Testis (tissue), 3 donors: ENCODE measurements around the gene RTL10. TPM values are rescaled to one million over a fixed set of nuclear protein-coding genes. Genes with fewer than 3 reads are reported as not detected.

Experiments
- DNase-seq: peaks from one replicate; pipeline ENCODE4 v3.0.0-alpha.2; 2019
- H3K27ac ChIP-seq, 2 donors: fragments of 200-600 bp; sonication (generic); one replicate each; pipeline ENCODE4 v1.5.1; 2019
- H3K27me3 ChIP-seq: fragments of 200-600 bp; sonication (generic); one replicate; pipeline ENCODE4 v1.5.1; 2019
- H3K36me3 ChIP-seq: fragments of 200-600 bp; sonication (generic); one replicate; pipeline ENCODE4 v1.5.1; 2017; ENCODE audit warnings: low read depth; ENCODE audit errors: missing control alignments
- H3K4me1 ChIP-seq: fragments of 200-600 bp; sonication (generic); one replicate; pipeline ENCODE4 v1.5.1; 2019
- H3K4me3 ChIP-seq, 2 donors: fragments of 200-600 bp; sonication (generic); one replicate each; pipeline ENCODE4 v1.5.1; 2017 to 2019
- H3K9me3 ChIP-seq: fragments of 200-600 bp; sonication (generic); one replicate; pipeline ENCODE4 v1.5.1; 2017
- POLR2A ChIP-seq: fragments of 450-650 bp; IDR thresholded peaks from one replicate; pipeline ENCODE4 v1.6.1; 2017; ENCODE audit warnings: antibody characterized with exemption, mild to moderate bottlenecking, moderate library complexity
- WGBS, 2 donors: methylation state at CpG; one replicate each; pipeline ENCODE4 v1.1.5; 2018; 5-methylcytosine and 5-hydroxymethylcytosine counted together
- intact Hi-C: fragments of 100-400 bp; cut with DNase I; formaldehyde crosslinking; loops from one replicate; pipeline ENCODE4 v1.15.1; 2023; ENCODE audit warnings: low total_unique reads
- polyA plus RNA-seq: library from polyadenylated mRNA; stranded (reverse); fragments of 350-450 nt; fragmentation: Illumina TruSeq; extraction: RNeasy Lipid Tissue Mini Kit (QIAGEN cat#74804); gene quantifications from one replicate; pipeline ENCODE4 v1.2.3, GENCODE V29; 2014; ENCODE audit warnings: low read depth, low replicate concordance; ENCODE audit not compliant: insufficient read depth
- total RNA-seq, 2 donors: library from RNA; depleted of rRNA; stranded (reverse); fragments of >200 nt; gene quantifications; one replicate each; pipeline ENCODE4 v1.2.3, GENCODE V29; 2016
- TF ChIP-seq, protein P1 (sequence below), 3 experiments: fragments of 450-650 bp in 2 of 3; fragments of 200-600 bp in 1 of 3; sonication (generic) in 1 of 3; IDR thresholded peaks; one replicate each; pipeline ENCODE4 v1.5.1; 2016 to 2019; ENCODE audit warnings: antibody characterized with exemption in 3 of 3, mild to moderate bottlenecking in 2 of 3, moderate library complexity in 1 of 3

RTL10 gene
- total and polyA plus RNA-seq, 3 donors from 2014 or later, result 10.9 to 14.7 (median 11.0) TPM

DNA sequence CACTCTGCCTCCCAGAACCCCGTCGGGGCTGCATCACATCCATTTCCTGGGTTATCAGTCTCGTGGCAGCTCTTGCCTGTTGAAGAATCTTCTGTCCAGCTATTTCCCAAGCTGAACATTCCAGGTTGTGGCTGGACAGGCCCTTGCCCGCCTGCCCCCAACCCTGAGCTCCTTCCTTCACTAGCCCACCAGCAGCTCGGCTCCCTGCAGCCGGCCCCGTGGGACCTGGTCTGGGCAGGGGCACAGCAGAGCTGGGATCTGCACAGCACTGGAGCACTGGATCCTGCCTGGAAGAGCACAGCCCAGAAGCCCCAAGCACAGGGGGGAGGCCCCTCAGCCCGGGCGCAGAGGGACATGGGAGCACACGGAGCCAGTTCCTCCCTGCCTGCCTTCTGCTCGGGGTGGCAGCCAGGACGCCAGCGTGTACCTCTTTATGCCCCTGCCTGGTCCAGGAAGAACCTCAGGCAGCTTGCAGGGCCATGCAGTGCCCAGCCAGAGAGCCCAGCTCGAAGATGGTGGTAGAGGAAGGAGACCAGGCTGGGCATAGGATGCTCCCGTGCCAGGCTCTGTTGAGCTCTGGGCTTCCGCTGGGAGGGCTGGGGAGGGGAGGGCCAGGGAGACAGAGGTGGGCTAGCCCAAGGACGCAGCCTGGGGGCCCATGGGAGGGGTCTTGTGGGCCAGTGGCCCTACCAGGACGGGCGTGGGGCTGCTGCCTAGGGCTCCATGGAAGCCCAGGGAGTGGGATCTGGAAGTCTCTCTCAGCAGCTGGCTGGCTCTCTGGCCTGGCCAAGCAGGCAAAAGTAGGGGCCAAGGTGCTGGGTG, 16.6 kb upstream of the RTL10 start:
- intact Hi-C loops, result no loop called here

DNA sequence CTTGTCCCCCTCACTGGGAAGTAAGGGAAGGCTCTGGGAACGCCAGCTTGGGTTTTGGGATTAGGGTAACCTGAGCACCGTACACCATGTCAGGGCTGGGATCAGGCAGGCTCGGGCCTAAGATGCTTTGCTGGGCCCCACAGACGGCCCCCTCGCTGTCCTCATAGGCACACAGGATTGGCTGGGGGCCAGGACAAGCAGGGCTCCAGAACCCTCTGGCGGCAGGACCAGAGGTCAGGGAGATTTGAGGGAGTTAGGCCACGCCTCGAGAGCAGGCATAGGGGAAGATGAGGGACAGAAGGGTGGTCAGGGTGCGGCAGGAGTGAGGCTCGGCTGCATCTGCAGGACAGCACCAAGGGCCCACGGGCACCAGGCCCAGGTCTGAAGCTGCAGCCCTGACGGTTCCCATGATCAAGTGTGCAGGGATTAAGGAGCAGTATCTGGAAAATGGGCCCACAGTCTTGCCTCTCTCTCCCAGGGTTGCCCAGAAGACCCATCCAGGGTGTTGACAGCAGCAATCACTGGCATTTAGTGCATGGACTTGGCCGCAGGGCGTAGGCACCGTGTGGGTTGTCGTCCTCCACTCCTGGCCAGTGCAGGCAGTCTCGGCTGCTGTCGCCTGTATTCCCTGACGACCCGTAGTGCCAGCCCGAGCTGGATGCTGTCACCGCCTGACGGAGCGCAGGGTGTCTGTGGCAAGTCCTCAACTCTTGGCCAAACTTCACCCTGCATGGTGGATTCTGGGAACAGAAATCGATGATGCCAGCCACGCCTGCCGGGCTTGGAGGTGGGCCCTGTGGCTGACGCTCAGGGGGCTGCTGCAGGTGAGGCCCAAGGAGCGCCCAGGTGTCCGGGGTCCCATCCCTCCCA, 15.7 kb upstream of the RTL10 start:
- Histone ChIP-seq H3K4me1 (peaks cover 13% of the 10 kb centered on the region), H3K4me3 (no peak overlapping the region), H3K27ac (no peak overlapping the region), H3K27me3 (no peaks in the 10 kb centered on the region), H3K9me3 (no peaks in the 10 kb centered on the region), H3K36me3 (no peaks in the 10 kb centered on the region)
- intact Hi-C loops, result no loop called here
- WGBS, 2 donors, result 91 to 94% methylated on average over 9 to 29 of the region's 30 CpGs
- DNase-seq, result no peak
- TF ChIP-seq, protein P1, sequence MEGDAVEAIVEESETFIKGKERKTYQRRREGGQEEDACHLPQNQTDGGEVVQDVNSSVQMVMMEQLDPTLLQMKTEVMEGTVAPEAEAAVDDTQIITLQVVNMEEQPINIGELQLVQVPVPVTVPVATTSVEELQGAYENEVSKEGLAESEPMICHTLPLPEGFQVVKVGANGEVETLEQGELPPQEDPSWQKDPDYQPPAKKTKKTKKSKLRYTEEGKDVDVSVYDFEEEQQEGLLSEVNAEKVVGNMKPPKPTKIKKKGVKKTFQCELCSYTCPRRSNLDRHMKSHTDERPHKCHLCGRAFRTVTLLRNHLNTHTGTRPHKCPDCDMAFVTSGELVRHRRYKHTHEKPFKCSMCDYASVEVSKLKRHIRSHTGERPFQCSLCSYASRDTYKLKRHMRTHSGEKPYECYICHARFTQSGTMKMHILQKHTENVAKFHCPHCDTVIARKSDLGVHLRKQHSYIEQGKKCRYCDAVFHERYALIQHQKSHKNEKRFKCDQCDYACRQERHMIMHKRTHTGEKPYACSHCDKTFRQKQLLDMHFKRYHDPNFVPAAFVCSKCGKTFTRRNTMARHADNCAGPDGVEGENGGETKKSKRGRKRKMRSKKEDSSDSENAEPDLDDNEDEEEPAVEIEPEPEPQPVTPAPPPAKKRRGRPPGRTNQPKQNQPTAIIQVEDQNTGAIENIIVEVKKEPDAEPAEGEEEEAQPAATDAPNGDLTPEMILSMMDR (IDR thresholded peaks at IDR 0.05), result no peak
- TF ChIP-seq POLR2A, result no peak

More for the DNA sequence above, 16.6 kb upstream of the RTL10 start:
- Histone ChIP-seq H3K27me3 (no peaks in the 10 kb centered on the region), H3K4me3 (no peak overlapping the region), H3K4me1 (peaks cover 13% of the 10 kb centered on the region), H3K27ac (no peak overlapping the region), H3K9me3 (no peaks in the 10 kb centered on the region), H3K36me3 (no peaks in the 10 kb centered on the region)
- WGBS, 2 donors, result 71 to 75% methylated on average over 13 to 19 of the region's 19 CpGs
- DNase-seq, result no peak
- TF ChIP-seq POLR2A, result no peak

DNA sequence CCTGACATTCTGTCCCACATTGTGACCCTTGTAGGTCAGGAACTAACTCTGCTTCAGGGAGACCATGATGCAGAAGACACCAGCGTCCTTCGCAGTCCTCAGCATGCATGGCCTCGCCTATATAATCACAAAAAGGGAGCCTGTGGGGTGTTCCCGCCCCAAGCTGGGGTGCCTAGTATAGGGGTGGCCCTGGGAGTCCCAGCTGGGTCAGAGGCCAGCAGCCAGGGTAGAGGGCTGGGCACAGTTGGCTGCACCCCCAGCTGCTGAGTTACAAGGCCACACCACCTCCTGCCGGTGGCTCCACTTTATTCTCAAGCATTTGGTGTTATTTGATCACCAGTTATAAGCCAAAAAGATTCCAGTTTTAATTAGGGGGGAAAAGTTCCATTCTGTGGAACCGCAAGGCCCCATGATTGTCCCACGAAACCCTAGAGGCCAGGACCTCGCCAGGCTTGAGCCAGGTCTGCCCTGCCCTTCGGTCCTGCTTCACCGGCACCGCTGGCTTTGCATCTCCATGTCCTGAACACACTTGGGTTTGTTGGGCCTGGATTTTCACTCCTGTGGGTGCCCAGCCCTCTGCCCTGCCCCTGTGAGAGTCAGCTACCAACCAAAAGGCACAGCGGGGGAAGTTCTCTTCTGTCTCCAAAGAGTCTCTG, 15.0 kb upstream of the RTL10 start:
- intact Hi-C loops, result no loop called here
- WGBS, 2 donors, result 86 to 94% methylated on average over 11 to 12 of the region's 12 CpGs
- Histone ChIP-seq H3K27me3 (no peaks in the 10 kb centered on the region), H3K9me3 (no peaks in the 10 kb centered on the region), H3K27ac (no peak overlapping the region), H3K36me3 (no peaks in the 10 kb centered on the region), H3K4me3 (no peak overlapping the region), H3K4me1 (peaks cover 13% of the 10 kb centered on the region)
- no peak for DNase-seq
- TF ChIP-seq, protein P1 (IDR thresholded peaks at IDR 0.05), result no peak
- TF ChIP-seq POLR2A, result no peak

DNA sequence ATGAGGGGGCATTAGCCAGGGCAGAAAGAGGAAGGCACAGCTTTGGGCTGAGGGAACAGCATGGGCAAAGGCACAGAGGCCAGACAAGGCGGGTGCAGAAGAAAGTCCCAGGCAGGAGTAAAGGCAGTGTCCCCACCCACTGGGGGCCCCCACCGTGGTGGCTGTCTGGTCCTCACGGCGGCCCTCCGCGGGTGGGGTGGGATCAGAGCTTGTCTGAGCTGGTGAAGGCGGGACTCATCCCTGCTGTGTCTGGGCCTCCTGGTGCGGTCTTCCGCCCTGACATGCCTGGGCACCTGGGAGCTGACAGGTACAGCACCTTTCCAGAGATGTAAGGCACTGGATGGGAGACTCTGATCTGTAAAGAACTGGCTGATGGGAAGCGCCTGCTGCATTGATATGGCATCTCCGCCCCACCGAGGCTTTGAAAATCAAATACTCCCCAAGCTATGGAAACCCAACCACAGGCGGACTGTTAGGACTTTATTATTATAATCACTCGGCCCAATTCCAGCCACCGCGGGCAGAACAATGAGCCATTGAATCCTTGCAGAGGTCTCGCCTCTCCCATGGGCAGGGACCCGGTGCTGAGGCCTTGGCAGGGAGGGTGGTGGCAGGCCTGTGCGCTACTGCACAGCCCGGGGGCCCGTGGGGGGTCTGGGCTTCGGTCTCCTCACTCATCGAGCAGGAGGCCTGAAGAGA, 14.2 kb upstream of the RTL10 start:
- DNase-seq, result peak; percentile 70
- H3K27me3 ChIP-seq, result no peaks in the 10 kb centered on the region
- H3K36me3 ChIP-seq, result no peaks in the 10 kb centered on the region
- no peak overlapping the region for H3K4me3 ChIP-seq
- H3K4me1 ChIP-seq, result peaks cover 13% of the 10 kb centered on the region
- TF ChIP-seq, protein P1 (IDR thresholded peaks at IDR 0.05), result no peak
- no peak for TF ChIP-seq POLR2A
- 72 to 75% methylated on average over 17 to 23 of the region's 23 CpGs for WGBS, 2 donors
- peak overlapping the region in 1 of 2 donors; percentile 31 for H3K27ac ChIP-seq
- intact Hi-C loops, result no loop called here
- H3K9me3 ChIP-seq, result no peaks in the 10 kb centered on the region
